KBM-7 (cell line): ENCODE results near the gene BTN3A1.
"Not testable (repeated sequence)": the region's sequence is repeated elsewhere in the genome, so short reads cannot be mapped to it uniquely, and the experiment has no call there.

Source experiments
- DNase-seq: peaks from one replicate; pipeline ENCODE4 v3.0.0-alpha.2; 2015
- in situ Hi-C: fragments of 300-500 bp; cut with MboI; formaldehyde crosslinking; loops from 2 replicates; pipeline ENCODE4 v1.14.3; 2020; ENCODE audit warnings: low sequenced_read_pairs, low pct_unique_long_range_greater_than_20kb, mixed read lengths

Gene BTN3A1

GRCh38 chr6:26432627-26433201 is 30.6 kb downstream of the BTN3A1 start:
- in situ Hi-C loops = no loop called here
- no peak for DNase-seq

- DNase-seq, in situ Hi-C loops: not testable (repeated sequence)
Measured at GRCh38 chr6:26433680-26434079, 31.6 kb downstream of the BTN3A1 start.

- no peak for DNase-seq
Measured at GRCh38 chr6:26436018-26436417, 33.9 kb downstream of the BTN3A1 start.

GRCh38 chr6:26437550-26437949 is 35.5 kb downstream of the BTN3A1 start:
- DNase-seq = no peak
- in situ Hi-C loops = no loop called here

More at GRCh38 chr6:26436018-26436417, 33.9 kb downstream of the BTN3A1 start:
- in situ Hi-C loops = no loop called here

- in situ Hi-C loops = no loop called here
- DNase-seq = no peak
Measured at GRCh38 chr6:26438000-26438399, 35.9 kb downstream of the BTN3A1 start.

GRCh38 chr6:26439151-26440125 is 37.4 kb downstream of the BTN3A1 start:
- in situ Hi-C loops = no loop called here
- DNase-seq = no peak

GRCh38 chr6:26440977-26441358 is 38.9 kb downstream of the BTN3A1 start:
- no peak for DNase-seq

GRCh38 chr6:26441977-26442376 is 39.9 kb downstream of the BTN3A1 start:
- no peak for DNase-seq
- in situ Hi-C loops = no loop called here

More at GRCh38 chr6:26440977-26441358, 38.9 kb downstream of the BTN3A1 start:
- in situ Hi-C loops = no loop called here

- in situ Hi-C loops = no loop called here
- DNase-seq = no peak
Measured at GRCh38 chr6:26445934-26446667, 44.0 kb downstream of the BTN3A1 start.

GRCh38 chr6:26447257-26447656 is 45.2 kb downstream of the BTN3A1 start:
- in situ Hi-C loops = no loop called here
- DNase-seq = no peak

- in situ Hi-C loops = no loop called here
- no peak for DNase-seq
Measured at GRCh38 chr6:26450240-26450639, 48.2 kb downstream of the BTN3A1 start.

- in situ Hi-C loops = no loop called here
- no peak for DNase-seq
Measured at GRCh38 chr6:26452631-26453235, 50.7 kb downstream of the BTN3A1 start.

- in situ Hi-C loops = no loop called here
- DNase-seq = no peak
Measured at GRCh38 chr6:26454631-26455030, 52.6 kb downstream of the BTN3A1 start.

- no peak for DNase-seq
- in situ Hi-C loops = no loop called here
Measured at GRCh38 chr6:26455357-26455970, 53.4 kb downstream of the BTN3A1 start.

GRCh38 chr6:26457264-26457805 is 55.3 kb downstream of the BTN3A1 start:
- no peak for DNase-seq
- in situ Hi-C loops = no loop called here

- peak; percentile 92 for DNase-seq
- in situ Hi-C loops = no loop called here
Measured at GRCh38 chr6:26457806-26458688, 56.0 kb downstream of the BTN3A1 start, which contains the start of gene BTN2A1. BTN2A1 (plus strand) TSS chr6:26457955; CDS start chr6:26458637, 682 bp downstream.

GRCh38 chr6:26459023-26459810 is 57.1 kb downstream of the BTN3A1 start:
- no peak for DNase-seq
- in situ Hi-C loops = no loop called here
